Endothelial cell of umbilical vein (primary cell): ENCODE data around the gene SPIRE1. TPM values are rescaled to one million over a fixed set of nuclear protein-coding genes. Genes with fewer than 3 reads are reported as not detected.

Experiments used
- BruUV-seq: library from RNA; stranded (reverse); fragments of 400-500 nt; replicated peaks from 2 replicates; lab custom pipeline; 2021; lab: Mats Ljungman, UMichigan
- CTCF ChIA-PET: fragments of 300-600, 350-600 bp; sonication (Branson Sonifier 250); formaldehyde crosslinking; loops from one replicate; lab custom pipeline; 2021; ENCODE audit warnings: antibody characterized with exemption, inconsistent platforms; lab: Charles Lee
- POLR2A ChIA-PET: fragments of 300-600, 350-600 bp; sonication (Branson Sonifier 250); formaldehyde crosslinking; loops from one replicate; lab custom pipeline; 2021; ENCODE audit warnings: antibody characterized with exemption, inconsistent platforms; lab: Charles Lee
- DNase-seq: peaks from one replicate; pipeline ENCODE4 v3.0.0-alpha.2; 2011; ENCODE audit warnings: low read depth, low spot score
- FAIRE-seq: peaks from 2 replicates; lab custom pipeline; 2011; peaks lifted over from hg19 to GRCh38; lab: Jason Lieb, UNC
- H2AFZ ChIP-seq: 2 replicates; pipeline ENCODE4 v1.6.0; 2012; ENCODE audit warnings: low read depth, low read length, control low read depth, inconsistent platforms
- H3K27ac ChIP-seq: 2 replicates; pipeline ENCODE4 v1.5.1; 2011; ENCODE audit warnings: low read depth, mild to moderate bottlenecking, control low read depth, low read length, moderate library complexity; ENCODE audit not compliant: insufficient read depth
- H3K27me3 ChIP-seq, 2 experiments: 2 replicates each; pipeline versions ENCODE4 v1.6.0 to v1.6.1; 2011; ENCODE audit warnings: low read length in 2 of 2, mixed read lengths in 1 of 2; ENCODE audit not compliant: control insufficient read depth in 2 of 2, insufficient read depth in 2 of 2
- H3K36me3 ChIP-seq, 2 experiments: 2 replicates in 1 of 2; 3 replicates in 1 of 2; pipeline ENCODE4 v1.5.1; 2011; ENCODE audit warnings: low read length in 2 of 2, mild to moderate bottlenecking in 1 of 2, moderate library complexity in 1 of 2; ENCODE audit not compliant: control insufficient read depth in 2 of 2, insufficient read depth in 2 of 2; ENCODE audit errors: extremely low read depth in 1 of 2
- H3K4me1 ChIP-seq: 3 replicates; pipeline ENCODE4 v1.5.1; 2011; ENCODE audit warnings: mild to moderate bottlenecking, low read length; ENCODE audit not compliant: control insufficient read depth, insufficient read depth; ENCODE audit errors: extremely low read depth
- H3K4me2 ChIP-seq: 2 replicates; pipeline ENCODE4 v1.6.1; 2011; ENCODE audit warnings: low read length, control low read depth, mixed read lengths; ENCODE audit not compliant: insufficient read depth
- H3K4me3 ChIP-seq, 3 experiments: fragments of 200-600 bp in 1 of 3; sonication (generic), shearing (Covaris generic) in 1 of 3; replicated peaks in 1 of 3; 2 replicates each; pipeline ENCODE4 v1.5.1; 2011 to 2016; ENCODE audit warnings: control low read depth in 3 of 3, low read length in 3 of 3, mild to moderate bottlenecking in 2 of 3, inconsistent platforms in 1 of 3, low read depth in 1 of 3, moderate library complexity in 1 of 3; ENCODE audit not compliant: insufficient read depth in 1 of 3
- H3K79me2 ChIP-seq: 2 replicates; pipeline ENCODE4 v1.6.0; 2012; ENCODE audit warnings: low read length, inconsistent platforms; ENCODE audit not compliant: control insufficient read depth, insufficient read depth
- H3K9ac ChIP-seq: replicated peaks from 2 replicates; pipeline ENCODE3; 2011; ENCODE audit warnings: low read length, control low read depth; ENCODE audit not compliant: insufficient read depth; ENCODE audit errors: extremely low read depth
- H3K9me1 ChIP-seq: replicated peaks from 3 replicates; pipeline ENCODE4 v1.6.0; 2011; ENCODE audit warnings: mild to moderate bottlenecking, low read length; ENCODE audit not compliant: control insufficient read depth, insufficient read depth; ENCODE audit errors: extremely low read depth
- H3K9me3 ChIP-seq: replicated peaks from 2 replicates; pipeline ENCODE4 v1.5.1; 2012; ENCODE audit warnings: low read length, inconsistent platforms; ENCODE audit not compliant: control insufficient read depth, insufficient read depth
- H4K20me1 ChIP-seq: replicated peaks from 2 replicates; pipeline ENCODE3; 2011; ENCODE audit warnings: mild to moderate bottlenecking, low read length; ENCODE audit not compliant: control insufficient read depth, insufficient read depth; ENCODE audit errors: extremely low read depth
- CTCF ChIP-seq, 2 donors: IDR thresholded peaks; 1 replicate in 1 of 2; 2 replicates in 1 of 2; pipeline ENCODE4 v1.5.1; 2011; ENCODE audit warnings: low read length in 2 of 2, mild to moderate bottlenecking in 2 of 2, moderate library complexity in 2 of 2, control low read depth in 1 of 2, inconsistent platforms in 1 of 2, low read depth in 1 of 2; ENCODE audit not compliant: insufficient read depth in 1 of 2; ENCODE audit errors: extremely low read depth in 1 of 2
- EZH2 ChIP-seq: IDR thresholded peaks from 2 replicates; pipeline ENCODE4 v1.6.1; 2012; ENCODE audit warnings: borderline replicate concordance, low read depth, mild to moderate bottlenecking, moderate library complexity, low read length, inconsistent platforms; ENCODE audit not compliant: severe bottlenecking
- FOS ChIP-seq: IDR thresholded peaks from 2 replicates; pipeline ENCODE4 v1.6.1; 2011; ENCODE audit warnings: mild to moderate bottlenecking, low read length, moderate library complexity, borderline replicate concordance; ENCODE audit not compliant: insufficient read depth
- GATA2 ChIP-seq: IDR thresholded peaks from 2 replicates; pipeline ENCODE4 v1.7.0; 2011; ENCODE audit warnings: low read depth, mild to moderate bottlenecking, moderate library complexity, mixed read lengths, low read length; ENCODE audit not compliant: insufficient read length, insufficient read depth
- JUN ChIP-seq: IDR thresholded peaks from 2 replicates; pipeline ENCODE4 v1.6.1; 2011; ENCODE audit warnings: borderline replicate concordance, low read depth; ENCODE audit not compliant: insufficient read length, insufficient read depth
- MYC ChIP-seq: IDR thresholded peaks from one replicate; pipeline ENCODE4 v1.6.1; 2011; ENCODE audit warnings: mild to moderate bottlenecking, low read depth, low read length
- POLR2A ChIP-seq: IDR thresholded peaks from 2 replicates; pipeline ENCODE4 v1.6.1; 2012; ENCODE audit warnings: low read depth, mild to moderate bottlenecking, control low read depth, low read length
- POLR2AphosphoS5 ChIP-seq: IDR thresholded peaks from 2 replicates; pipeline ENCODE4 v1.6.1; 2012; ENCODE audit warnings: low read depth, mild to moderate bottlenecking, control low read depth, low read length, moderate library complexity; ENCODE audit not compliant: insufficient read depth
- dilution Hi-C: fragments of 300-500 bp; cut with MboI; formaldehyde crosslinking; loops from one replicate; pipeline ENCODE4 v1.15.0; 2019; ENCODE audit warnings: low sequenced_read_pairs; ENCODE audit not compliant: extremely low pct_ligation_motif_present
- intact Hi-C: fragments of 100-400 bp; cut with micrococcal nuclease; formaldehyde crosslinking; loops from one replicate; pipeline ENCODE4 v1.10.0; 2022
- polyA plus RNA-seq, 4 experiments: library from polyadenylated mRNA; depleted of rRNA in 3 of 4; stranded (reverse) in 3 of 4; unstranded in 1 of 4; fragments of >200 nt; gene quantifications; 2 replicates each; pipeline versions ENCODE4 v1.2.1 to v1.2.3, GENCODE V29; 2011 to 2012; ENCODE audit warnings: missing spikeins in 1 of 4
- total RNA-seq: library from RNA; stranded (reverse); gene quantifications from 2 replicates; pipeline ENCODE4 v1.2.3, GENCODE V29; 2021
- TF ChIP-seq, protein P1 (sequence below): IDR thresholded peaks from 2 replicates; pipeline ENCODE4 v1.6.1; 2011; ENCODE audit not compliant: insufficient read depth, insufficient read length

The SPIRE1 gene
- total and polyA plus RNA-seq, 2 donors (not counting 3 experiments of a cell fraction or from before 2014, with no cell fraction given) = 13.1 to 44.0 TPM

DNA sequence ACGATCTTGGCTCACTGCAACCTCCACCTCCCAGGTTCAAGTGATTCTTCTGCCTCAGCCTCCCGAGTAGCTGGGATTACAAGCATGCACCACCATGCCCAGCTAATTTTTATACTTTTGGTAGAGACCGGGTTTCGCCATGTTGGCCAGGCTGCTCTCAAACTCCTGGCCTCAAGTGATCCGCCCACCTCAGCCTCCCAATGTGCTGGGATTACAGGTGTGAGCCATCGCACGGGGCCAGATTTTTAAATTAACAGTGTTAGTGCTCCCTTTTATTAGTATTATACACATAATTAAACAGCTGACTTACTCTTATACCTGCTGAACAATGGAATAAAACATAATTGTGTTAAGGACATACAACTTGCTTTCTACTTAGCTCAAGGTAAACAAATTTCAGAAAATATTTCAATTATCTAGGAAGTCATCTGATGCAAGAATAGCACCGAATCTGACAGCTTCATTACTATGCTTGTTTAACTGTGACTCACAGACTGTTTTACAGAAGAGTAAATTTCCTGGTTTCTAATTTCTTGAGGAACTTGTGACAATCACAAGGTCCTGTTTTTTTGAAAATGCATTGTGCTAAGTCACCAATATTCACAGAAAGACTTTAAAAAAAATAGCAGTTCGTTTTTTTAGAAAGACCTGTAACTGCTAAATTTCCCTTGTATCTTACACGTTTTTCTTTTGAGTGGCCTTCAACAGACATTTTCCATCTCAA is 51.2 kb downstream of the SPIRE1 start:
- CTCF ChIA-PET = interaction anchor here (1.0 to 2.5 kb wide), 8 partner anchors 9 to 122 kb away, joined by 3 to 20 read pairs (median 4); no protein-coding TSS in a partner anchor
- H2AFZ ChIP-seq = no peak overlapping the region
- POLR2A ChIA-PET = interaction anchor here (0.7 to 1.2 kb wide), 3 partner anchors 8 to 9 kb away, joined by 3 to 7 read pairs (median 5); no protein-coding TSS in a partner anchor
- TF ChIP-seq EZH2 (no peak), POLR2A (no peak), CTCF (IDR thresholded peaks at IDR 0.05; ENCODE audit: extremely low read depth in 1 of 2, insufficient read depth in 1 of 2, low read depth in 1 of 2, low read length in 2 of 2) (no peak), MYC (no peak), FOS (peak; percentile 54), GATA2 (peak; percentile 55), JUN (peak; percentile 47), POLR2AphosphoS5 (no peak)
- TF ChIP-seq, protein P1, sequence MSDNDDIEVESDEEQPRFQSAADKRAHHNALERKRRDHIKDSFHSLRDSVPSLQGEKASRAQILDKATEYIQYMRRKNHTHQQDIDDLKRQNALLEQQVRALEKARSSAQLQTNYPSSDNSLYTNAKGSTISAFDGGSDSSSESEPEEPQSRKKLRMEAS = no peak
- H4K20me1 ChIP-seq = no peaks in the 10 kb centered on the region
- peaks cover 37% of the 10 kb centered on the region for H3K4me1 ChIP-seq
- H3K9me1 ChIP-seq = no peaks in the 10 kb centered on the region
- peak overlapping the region; percentile 66 for H3K4me2 ChIP-seq
- intact Hi-C loops (loop anchor here (2.0 to 5.0 kb wide), 2 partner anchors 50 to 189 kb away; no protein-coding TSS in a partner anchor), dilution Hi-C loops (no loop called here)
- no peaks in the 10 kb centered on the region for H3K36me3 ChIP-seq
- peak overlapping the region; percentile 74 for H3K27ac ChIP-seq
- peaks cover 59% of the 10 kb centered on the region for H3K79me2 ChIP-seq
- H3K9ac ChIP-seq = peak overlapping the region; percentile 61
- no peaks in the 10 kb centered on the region for H3K27me3 ChIP-seq
- peak; percentile 90 for DNase-seq
- BruUV-seq = TSS peak; percentile 40
- H3K9me3 ChIP-seq = no peaks in the 10 kb centered on the region
- H3K4me3 ChIP-seq = peak overlapping the region in 1 of 3 experiments; percentile 9
- FAIRE-seq = peak; percentile 94
